ENCODE results near the gene HBEGF. TPM values are rescaled to one million over a fixed set of nuclear protein-coding genes. Genes with fewer than 3 reads are reported as not detected.

The HBEGF gene
- total and polyA plus RNA-seq, 2 experiments from 2014 or later: 4.9 to 9.5 TPM

DNA sequence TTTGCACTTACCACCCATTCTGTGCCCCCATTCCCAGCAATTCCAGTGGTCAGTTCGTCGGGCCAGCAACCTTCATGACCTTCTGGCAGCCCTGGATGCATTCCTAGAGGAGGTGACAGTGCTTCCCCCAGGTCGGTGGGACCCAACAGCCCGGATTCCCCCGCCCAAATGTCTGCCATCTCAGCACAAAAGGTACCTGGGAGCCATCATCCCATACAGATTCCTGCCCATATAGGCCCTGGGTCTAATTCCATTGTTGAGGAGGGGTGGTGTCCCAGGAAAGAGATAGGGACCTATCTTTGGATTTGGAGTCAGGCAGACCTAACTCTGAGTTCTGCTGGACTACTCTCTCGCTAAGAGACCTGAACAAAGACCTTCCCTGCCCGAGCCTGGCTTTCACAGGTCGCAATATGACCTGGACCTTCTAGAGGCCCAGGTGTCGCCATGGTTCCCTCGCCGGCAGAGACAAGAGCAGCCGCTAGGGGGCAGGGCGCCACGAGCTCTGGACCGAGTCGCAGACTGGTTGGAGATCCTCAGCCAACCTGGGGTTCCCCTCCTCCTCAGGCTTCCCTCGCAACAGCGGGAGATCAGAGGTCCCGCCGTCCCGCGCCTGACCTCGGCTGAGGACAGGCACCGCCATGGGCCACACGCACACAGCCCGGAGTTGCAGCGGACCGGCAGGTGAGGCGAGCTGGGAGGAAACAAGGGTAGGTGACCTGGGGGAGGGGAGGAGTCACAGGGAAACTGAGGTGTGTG lies 16.6 kb upstream of the HBEGF start:
- no peaks in the 10 kb centered on the region for H3K9me2 ChIP-seq (ENCODE audit: insufficient read depth)
- H2AFZ ChIP-seq: peak overlapping the region; percentile 85
- TF ChIP-seq EZH2 (IDR thresholded peaks at IDR 0.05; ENCODE audit: insufficient read depth, poor library complexity, severe bottlenecking) (no peak), EZH2phosphoT487 (IDR thresholded peaks at IDR 0.05; ENCODE audit: insufficient read depth, low read depth) (no peak)
- peak overlapping the region; percentile 34; the same call in 1 of the 2 replicates for H3K9ac ChIP-seq
- no peaks in the 10 kb centered on the region for H3F3A ChIP-seq (ENCODE audit: insufficient read depth)
- WGBS, 2 experiments (ENCODE audit: low coverage in 1 of 2, low lambda C conversion rate in 2 of 2, missing lambda C conversion rate in 2 of 2): 11% methylated on average over 28 of the region's 29 CpGs
- H3K4me1 ChIP-seq (ENCODE audit: insufficient read depth): no peaks in the 10 kb centered on the region
- no peaks in the 10 kb centered on the region for H3K9me3 ChIP-seq (ENCODE audit: low read depth)
- no peaks in the 10 kb centered on the region for H3K36me3 ChIP-seq (ENCODE audit: low read depth)
- no peaks in the 10 kb centered on the region for H4K20me1 ChIP-seq (ENCODE audit: insufficient read depth)
- peak overlapping the region; percentile 66 for H3K4me3 ChIP-seq
- H3K79me2 ChIP-seq (ENCODE audit: insufficient read depth): no peaks in the 10 kb centered on the region
- DNase-seq: peak; percentile 80
- no peaks in the 10 kb centered on the region for H3K27me3 ChIP-seq (replicated peaks; ENCODE audit: insufficient read depth)
- in situ Hi-C loops (cut with MboI): no loop called here
- H3K4me2 ChIP-seq (ENCODE audit: unreplicated experiment): peak overlapping the region; percentile 84
- H3K27ac ChIP-seq: no peak overlapping the region

GRCh38 chr5:140362311-140362710 lies 15.9 kb upstream of the HBEGF start:
- H3K9me3 ChIP-seq (ENCODE audit: low read depth): no peaks in the 10 kb centered on the region
- H4K20me1 ChIP-seq (ENCODE audit: insufficient read depth): no peaks in the 10 kb centered on the region
- H3K36me3 ChIP-seq (ENCODE audit: low read depth): no peaks in the 10 kb centered on the region
- H3K27ac ChIP-seq: no peak overlapping the region
- TF ChIP-seq EZH2phosphoT487 (IDR thresholded peaks at IDR 0.05; ENCODE audit: insufficient read depth, low read depth): no peak
- no peak for TF ChIP-seq EZH2 (IDR thresholded peaks at IDR 0.05; ENCODE audit: insufficient read depth, poor library complexity, severe bottlenecking)
- no peaks in the 10 kb centered on the region for H3K27me3 ChIP-seq (replicated peaks; ENCODE audit: insufficient read depth)
- H3F3A ChIP-seq (ENCODE audit: insufficient read depth): no peaks in the 10 kb centered on the region
- 71 to 72% methylated on average over 8 of the region's 8 CpGs for WGBS, 2 experiments (ENCODE audit: low coverage in 1 of 2, low lambda C conversion rate in 2 of 2, missing lambda C conversion rate in 2 of 2)
- DNase-seq: no peak
- no peak overlapping the region for H2AFZ ChIP-seq
- H3K9me2 ChIP-seq (ENCODE audit: insufficient read depth): no peaks in the 10 kb centered on the region
- no peak overlapping the region for H3K4me3 ChIP-seq
- in situ Hi-C loops (cut with MboI): no loop called here
- peaks cover 2% of the 10 kb centered on the region; the same call in 1 of the 2 replicates for H3K4me1 ChIP-seq (ENCODE audit: insufficient read depth)
- no peaks in the 10 kb centered on the region for H3K79me2 ChIP-seq (ENCODE audit: insufficient read depth)
- no peak overlapping the region for H3K4me2 ChIP-seq (ENCODE audit: unreplicated experiment)
- no peak overlapping the region for H3K9ac ChIP-seq

DNA sequence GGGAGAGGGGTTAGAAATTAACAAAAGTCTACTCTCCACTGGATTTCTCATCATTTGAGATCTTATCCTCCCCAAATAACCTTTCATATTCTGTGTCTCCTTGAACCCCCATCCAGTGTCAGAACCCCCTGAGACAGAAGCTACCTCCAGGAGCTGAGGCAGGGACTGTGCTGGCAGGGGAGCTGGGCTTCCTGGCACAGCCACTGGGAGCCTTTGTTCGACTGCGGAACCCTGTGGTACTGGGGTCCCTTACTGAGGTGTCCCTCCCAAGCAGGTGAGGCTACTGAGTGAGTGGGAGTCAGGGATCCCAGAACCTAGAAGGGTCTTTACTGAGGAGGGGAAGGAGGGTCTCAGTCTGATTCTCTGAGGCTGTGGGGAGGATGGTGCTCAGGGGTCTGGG lies 15.5 kb upstream of the HBEGF start:
- Histone ChIP-seq H3K27ac (no peak overlapping the region), H3K79me2 (ENCODE audit: insufficient read depth) (no peaks in the 10 kb centered on the region), H3K4me2 (ENCODE audit: unreplicated experiment) (no peak overlapping the region), H3K27me3 (replicated peaks; ENCODE audit: insufficient read depth) (no peaks in the 10 kb centered on the region), H3K36me3 (ENCODE audit: low read depth) (no peaks in the 10 kb centered on the region), H3K9ac (no peak overlapping the region), H4K20me1 (ENCODE audit: insufficient read depth) (no peaks in the 10 kb centered on the region), H3K9me2 (ENCODE audit: insufficient read depth) (no peaks in the 10 kb centered on the region), H3K4me3 (no peak overlapping the region), H3K4me1 (ENCODE audit: insufficient read depth) (peaks cover 4% of the 10 kb centered on the region; the same call in 1 of the 2 replicates), H2AFZ (no peak overlapping the region), H3F3A (ENCODE audit: insufficient read depth) (no peaks in the 10 kb centered on the region), H3K9me3 (ENCODE audit: low read depth) (no peaks in the 10 kb centered on the region)
- in situ Hi-C loops (cut with MboI): no loop called here
- TF ChIP-seq EZH2phosphoT487 (IDR thresholded peaks at IDR 0.05; ENCODE audit: insufficient read depth, low read depth) (no peak), EZH2 (IDR thresholded peaks at IDR 0.05; ENCODE audit: insufficient read depth, poor library complexity, severe bottlenecking) (no peak)
- 88 to 90% methylated on average over 2 of the region's 2 CpGs for whole genome bisulfite sequencing, 2 experiments (ENCODE audit: low coverage in 1 of 2, low lambda C conversion rate in 2 of 2, missing lambda C conversion rate in 2 of 2)
- DNase-seq: no peak

GRCh38 chr5:140360681-140361479 lies 14.5 kb upstream of the HBEGF start:
- in situ Hi-C loops (cut with MboI): no loop called here

More at GRCh38 chr5:140360681-140361479, 14.5 kb upstream of the HBEGF start:
- no peaks in the 10 kb centered on the region for H4K20me1 ChIP-seq (ENCODE audit: insufficient read depth)
- H3K4me1 ChIP-seq (ENCODE audit: insufficient read depth): peaks cover 4% of the 10 kb centered on the region; the same call in 1 of the 2 replicates
- no peak overlapping the region for H3K9ac ChIP-seq
- no peak overlapping the region for H3K4me3 ChIP-seq
- WGBS, 2 experiments (ENCODE audit: low coverage in 1 of 2, low lambda C conversion rate in 2 of 2, missing lambda C conversion rate in 2 of 2): 48 to 60% methylated on average over 7 of the region's 7 CpGs
- TF ChIP-seq EZH2phosphoT487 (IDR thresholded peaks at IDR 0.05; ENCODE audit: insufficient read depth, low read depth) (no peak), EZH2 (IDR thresholded peaks at IDR 0.05; ENCODE audit: insufficient read depth, poor library complexity, severe bottlenecking) (no peak)
- H3K36me3 ChIP-seq (ENCODE audit: low read depth): no peaks in the 10 kb centered on the region
- no peaks in the 10 kb centered on the region for H3F3A ChIP-seq (ENCODE audit: insufficient read depth)
- no peak overlapping the region for H3K4me2 ChIP-seq (ENCODE audit: unreplicated experiment)
- H3K9me2 ChIP-seq (ENCODE audit: insufficient read depth): no peaks in the 10 kb centered on the region
- H2AFZ ChIP-seq: no peak overlapping the region
- H3K27me3 ChIP-seq (replicated peaks; ENCODE audit: insufficient read depth): no peaks in the 10 kb centered on the region
- DNase-seq: no peak
- no peaks in the 10 kb centered on the region for H3K9me3 ChIP-seq (ENCODE audit: low read depth)
- no peaks in the 10 kb centered on the region for H3K79me2 ChIP-seq (ENCODE audit: insufficient read depth)
- H3K27ac ChIP-seq: no peak overlapping the region

All from GM23248 (cell line).